ENCODE data around the gene GDF9. TPM values are rescaled to one million over a fixed set of nuclear protein-coding genes. Genes with fewer than 3 reads are reported as not detected.

The GDF9 gene
- total RNA-seq, 1 experiment from 2014 or later, result 0.54 TPM

- ChIA-PET CTCF (no interaction called here), POLR2A (interaction anchor here (0.6 kb wide), 1 partner anchor 62 kb away, joined by 4 read pairs; no protein-coding TSS in a partner anchor)
- BruUV-seq (replicated peaks), result no TSS peak
- no peak overlapping the region for H3K27ac ChIP-seq (ENCODE audit: low read length)
- H3K9me3 ChIP-seq (ENCODE audit: control insufficient read depth, insufficient read depth, low read depth, low read length), result no peaks in the 10 kb centered on the region
- no peaks in the 10 kb centered on the region for H3K4me1 ChIP-seq (ENCODE audit: control insufficient read depth, insufficient read depth, low read length)
- intact Hi-C loops (cut with micrococcal nuclease; ENCODE audit: unreplicated experiment) (no loop called here), in situ Hi-C loops (cut with HindIII; ENCODE audit: low pct_unique_long_range_greater_than_20kb, low sequenced_read_pairs) (no loop called here)
- no peak overlapping the region for H3K4me3 ChIP-seq (ENCODE audit: low read depth in 2 of 2, low read length in 2 of 2)
- TF ChIP-seq POLR2AphosphoS5 (IDR thresholded peaks at IDR 0.05; ENCODE audit: low read depth, low read length) (no peak), CTCF (IDR thresholded peaks at IDR 0.05) (no peak), REST (IDR thresholded peaks at IDR 0.05; ENCODE audit: insufficient read depth in 1 of 2, low read depth in 2 of 2, low read length in 1 of 2) (no peak), SIN3A (IDR thresholded peaks at IDR 0.05; ENCODE audit: borderline replicate concordance, insufficient read depth, low read depth, low read length) (no peak), TCF7L2 (IDR thresholded peaks at IDR 0.05; ENCODE audit: low read depth, low read length) (no peak)
- ATAC-seq (no peak), DNase-seq (ENCODE audit: low read depth, low spot score) (no peak)
- H3K27me3 ChIP-seq (ENCODE audit: control insufficient read depth, insufficient read depth, low read length), result no peaks in the 10 kb centered on the region
- peaks cover 58% of the 10 kb centered on the region for H3K36me3 ChIP-seq (ENCODE audit: control insufficient read depth, insufficient read depth, low read length)
Observed at GRCh38 chr5:132898094-132898493, 31.8 kb upstream of the GDF9 start.

GRCh38 chr5:132896685-132897084 is 30.4 kb upstream of the GDF9 start:
- no peak overlapping the region for H3K27ac ChIP-seq (ENCODE audit: low read length)
- peaks cover 65% of the 10 kb centered on the region for H3K36me3 ChIP-seq (ENCODE audit: control insufficient read depth, insufficient read depth, low read length)
- no peaks in the 10 kb centered on the region for H3K9me3 ChIP-seq (ENCODE audit: control insufficient read depth, insufficient read depth, low read depth, low read length)
- intact Hi-C loops (cut with micrococcal nuclease; ENCODE audit: unreplicated experiment), result no loop called here
- BruUV-seq (replicated peaks), result TSS peak; percentile 21
- no peaks in the 10 kb centered on the region for H3K27me3 ChIP-seq (ENCODE audit: control insufficient read depth, insufficient read depth, low read length)
- ATAC-seq, result no peak
- TF ChIP-seq SIN3A (IDR thresholded peaks at IDR 0.05; ENCODE audit: borderline replicate concordance, insufficient read depth, low read depth, low read length) (no peak), POLR2AphosphoS5 (IDR thresholded peaks at IDR 0.05; ENCODE audit: low read depth, low read length) (no peak), TCF7L2 (IDR thresholded peaks at IDR 0.05; ENCODE audit: low read depth, low read length) (no peak), REST (IDR thresholded peaks at IDR 0.05; ENCODE audit: insufficient read depth in 1 of 2, low read depth in 2 of 2, low read length in 1 of 2) (no peak), CTCF (IDR thresholded peaks at IDR 0.05) (no peak)
- in situ Hi-C loops (cut with HindIII; ENCODE audit: low pct_unique_long_range_greater_than_20kb, low sequenced_read_pairs), result no loop called here
- no peak for DNase-seq (ENCODE audit: low read depth, low spot score)
- POLR2A ChIA-PET, result no interaction called here
- no peak overlapping the region for H3K4me3 ChIP-seq (ENCODE audit: low read depth in 2 of 2, low read length in 2 of 2)
- H3K4me1 ChIP-seq (ENCODE audit: control insufficient read depth, insufficient read depth, low read length), result no peaks in the 10 kb centered on the region
- CTCF ChIA-PET, result no interaction called here
